H9 (cell line): Measurements from ENCODE around the gene MSI2. TPM values are rescaled to one million over a fixed set of nuclear protein-coding genes. Genes with fewer than 3 reads are reported as not detected.

Source experiments
- DNase-seq: peaks from one replicate; pipeline ENCODE4 v3.0.0-alpha.2; 2017
- H2AFZ ChIP-seq: one replicate; pipeline ENCODE4 v1.6.1; 2013; ENCODE audit warnings: mild to moderate bottlenecking, low read length, control low read depth, moderate library complexity
- H2AK5ac ChIP-seq: 2 replicates; pipeline ENCODE4 v1.6.1; 2013; ENCODE audit warnings: low read length, control low read depth, mixed read lengths; ENCODE audit not compliant: insufficient read length
- H2BK120ac ChIP-seq: one replicate; pipeline ENCODE4 v1.6.1; 2013; ENCODE audit warnings: low read depth, mild to moderate bottlenecking, low read length, control low read depth, inconsistent platforms; ENCODE audit not compliant: poor library complexity, severe bottlenecking
- H2BK12ac ChIP-seq: 2 replicates; pipeline ENCODE4 v1.6.1; 2013; ENCODE audit warnings: low read length, control low read depth, mixed read lengths, low read depth; ENCODE audit not compliant: insufficient read length
- H2BK15ac ChIP-seq: 2 replicates; pipeline ENCODE4 v1.6.1; 2013; ENCODE audit warnings: low read depth, low read length, control low read depth
- H2BK20ac ChIP-seq: one replicate; pipeline ENCODE4 v1.6.1; 2013; ENCODE audit warnings: low read depth, mild to moderate bottlenecking, low read length, control low read depth, inconsistent platforms; ENCODE audit not compliant: poor library complexity, severe bottlenecking
- H2BK5ac ChIP-seq: 2 replicates; pipeline ENCODE4 v1.6.1; 2013; ENCODE audit warnings: low read length, control low read depth, mixed read lengths; ENCODE audit not compliant: insufficient read length
- H3K14ac ChIP-seq: 2 replicates; pipeline ENCODE4 v1.6.1; 2013; ENCODE audit warnings: low read length, control low read depth; ENCODE audit not compliant: insufficient read depth
- H3K18ac ChIP-seq: 2 replicates; pipeline ENCODE4 v1.6.1; 2013; ENCODE audit warnings: low read depth, mild to moderate bottlenecking, mixed read lengths, low read length, control low read depth; ENCODE audit not compliant: insufficient read length
- H3K23ac ChIP-seq: 2 replicates; pipeline ENCODE4 v1.6.1; 2013; ENCODE audit warnings: low read length, control low read depth, mixed read lengths, low read depth; ENCODE audit not compliant: insufficient read length
- H3K23me2 ChIP-seq: 2 replicates; pipeline ENCODE4 v1.6.1; 2013; ENCODE audit warnings: low read depth, mild to moderate bottlenecking, mixed read lengths, low read length, control low read depth; ENCODE audit not compliant: insufficient read length, poor library complexity, severe bottlenecking
- H3K27ac ChIP-seq: 2 replicates; pipeline ENCODE4 v1.5.1; 2013; ENCODE audit warnings: low read length, control low read depth, mixed read lengths, low read depth; ENCODE audit not compliant: insufficient read length
- H3K27me3 ChIP-seq: 2 replicates; pipeline ENCODE4 v1.6.1; 2013; ENCODE audit warnings: low read length, control low read depth, inconsistent platforms; ENCODE audit not compliant: insufficient read depth
- H3K4ac ChIP-seq: 2 replicates; pipeline ENCODE4 v1.6.1; 2013; ENCODE audit warnings: low read depth, mild to moderate bottlenecking, control low read depth, inconsistent platforms, low read length, moderate library complexity
- H3K4me1 ChIP-seq: 2 replicates; pipeline ENCODE4 v1.6.1; 2013; ENCODE audit warnings: low read length, control low read depth, inconsistent platforms; ENCODE audit not compliant: insufficient read depth
- H3K4me2 ChIP-seq: 2 replicates; pipeline ENCODE4 v1.6.1; 2013; ENCODE audit warnings: low read length, control low read depth, mixed read lengths; ENCODE audit not compliant: insufficient read length, insufficient read depth
- H3K56ac ChIP-seq: 2 replicates; pipeline ENCODE4 v1.6.1; 2013; ENCODE audit warnings: low read depth, mild to moderate bottlenecking, mixed read lengths, low read length, control low read depth; ENCODE audit not compliant: insufficient read length
- H3K79me1 ChIP-seq: 2 replicates; pipeline ENCODE4 v1.6.1; 2013; ENCODE audit warnings: low read depth, mild to moderate bottlenecking, moderate library complexity, low read length, control low read depth, inconsistent platforms; ENCODE audit not compliant: insufficient read depth, poor library complexity, severe bottlenecking
- H3K79me2 ChIP-seq: 2 replicates; pipeline ENCODE4 v1.6.1; 2013; ENCODE audit warnings: low read length, control low read depth, inconsistent platforms; ENCODE audit not compliant: insufficient read depth
- H3K9ac ChIP-seq: 2 replicates; pipeline ENCODE4 v1.6.1; 2013; ENCODE audit warnings: low read length, control low read depth, mixed read lengths; ENCODE audit not compliant: insufficient read length; ENCODE audit errors: extremely low read depth
- H3K9me3 ChIP-seq: one replicate; pipeline ENCODE4 v1.6.1; 2013; ENCODE audit warnings: low read depth, low read length, inconsistent platforms; ENCODE audit not compliant: control insufficient read depth
- H3T11ph ChIP-seq: one replicate; pipeline ENCODE4 v1.6.1; 2013; ENCODE audit warnings: mild to moderate bottlenecking, low read length, control low read depth, inconsistent platforms
- H4K20me1 ChIP-seq: one replicate; pipeline ENCODE4 v1.6.1; 2013; ENCODE audit not compliant: control insufficient read depth, insufficient read length, insufficient read depth
- H4K5ac ChIP-seq: 2 replicates; pipeline ENCODE4 v1.6.1; 2013; ENCODE audit warnings: low read depth, mild to moderate bottlenecking, mixed read lengths, low read length, control low read depth; ENCODE audit not compliant: insufficient read length
- H4K8ac ChIP-seq: replicated peaks from 2 replicates; pipeline ENCODE4 v1.6.1; 2013; ENCODE audit warnings: low read length, control low read depth, mixed read lengths, low read depth; ENCODE audit not compliant: insufficient read length
- H4K91ac ChIP-seq: 2 replicates; pipeline ENCODE4 v1.6.1; 2013; ENCODE audit warnings: low read depth, mild to moderate bottlenecking, moderate library complexity, mixed read lengths, low read length, control low read depth; ENCODE audit not compliant: insufficient read length
- H3K27ac Mint-ChIP-seq, 3 experiments: 2 replicates in 2 of 3; 3 replicates in 1 of 3; pipeline ENCODE4 v1.8.0; 2020 to 2021; ENCODE audit warnings: mixed read lengths in 3 of 3, mild to moderate bottlenecking in 1 of 3, moderate library complexity in 1 of 3
- H3K27me3 Mint-ChIP-seq: 2 replicates; pipeline ENCODE4 v1.8.0; 2021; ENCODE audit warnings: low read depth, mild to moderate bottlenecking, moderate library complexity, mixed read lengths
- H3K36me3 Mint-ChIP-seq, 3 experiments: 2 replicates in 2 of 3; 3 replicates in 1 of 3; pipeline ENCODE4 v1.8.0; 2020 to 2021; ENCODE audit warnings: low read depth in 3 of 3, mixed read lengths in 3 of 3; ENCODE audit not compliant: insufficient read depth in 1 of 3
- H3K4me1 Mint-ChIP-seq, 2 experiments: 2 replicates each; pipeline ENCODE4 v1.8.0; 2020; ENCODE audit warnings: mixed read lengths in 2 of 2
- H3K4me3 Mint-ChIP-seq, 2 experiments: 2 replicates in 1 of 2; 3 replicates in 1 of 2; pipeline ENCODE4 v1.8.0; 2020 to 2021; ENCODE audit warnings: mild to moderate bottlenecking in 2 of 2, mixed read lengths in 2 of 2, moderate library complexity in 1 of 2
- H3K9me3 Mint-ChIP-seq, 2 experiments: 2 replicates in 1 of 2; 3 replicates in 1 of 2; pipeline ENCODE4 v1.8.0; 2020; ENCODE audit warnings: mild to moderate bottlenecking in 2 of 2, mixed read lengths in 2 of 2, moderate library complexity in 1 of 2
- WGBS: extraction: QIAGEN DNeasy Blood & Tissue Kit; methylation state at CpG from one replicate; pipeline ENCODE4 v1.1.7; 2013; ENCODE audit warnings: missing lambda C conversion rate, low lambda C conversion rate, mixed read lengths; ENCODE audit not compliant: insufficient read length; ENCODE audit errors: extremely low coverage; 5-methylcytosine and 5-hydroxymethylcytosine counted together
- total RNA-seq: library from RNA; stranded (reverse); gene quantifications from 2 replicates; pipeline ENCODE4 v1.2.1, GENCODE V29; 2021
- TF ChIP-seq, protein P1 (sequence below): fragments of 200-600 bp; sonication (generic); conservative IDR thresholded peaks from 3 replicates; pipeline ENCODE4 v1.8.0; 2021; ENCODE audit warnings: antibody characterized with exemption, mild to moderate bottlenecking

Gene MSI2
- total RNA-seq, 1 experiment from 2014 or later: 98.5 TPM

DNA sequence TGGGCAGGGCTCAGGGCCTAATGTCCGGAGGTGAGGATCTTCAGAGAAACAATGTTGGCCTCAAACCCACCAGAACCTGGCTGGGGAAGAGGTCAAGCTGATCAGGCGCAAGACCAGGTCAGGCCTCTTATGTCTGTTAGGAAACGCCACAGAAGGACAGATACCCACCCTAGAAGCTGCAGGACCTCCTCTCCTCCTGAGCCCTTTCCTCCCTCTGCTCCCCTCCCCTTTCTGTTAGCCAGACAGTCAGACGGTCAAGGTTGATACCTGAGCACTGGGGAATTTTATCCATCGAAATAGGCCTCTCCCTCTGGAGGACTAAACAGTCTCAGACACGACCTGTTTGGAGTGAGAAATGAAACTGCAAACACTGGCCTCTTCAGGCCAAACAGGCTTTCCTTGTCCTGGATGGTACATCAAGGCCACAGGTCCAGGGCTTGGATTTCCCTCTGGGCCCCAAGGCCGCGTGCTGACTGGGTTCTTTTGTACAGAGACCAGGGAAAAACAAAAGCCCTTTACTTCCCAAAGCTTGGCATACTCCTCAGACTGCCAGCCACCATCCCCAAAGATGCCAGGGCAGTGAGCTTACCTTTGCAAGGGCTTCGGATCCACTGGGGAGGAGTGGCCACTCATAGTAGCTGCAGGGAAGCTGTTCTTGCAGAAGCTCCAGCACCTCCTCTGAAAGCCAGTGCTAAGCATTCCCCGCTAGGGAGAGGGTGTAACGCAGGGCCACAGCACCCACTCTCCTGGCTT, 353.0 kb downstream of the MSI2 start:
- H3K27me3 Mint-ChIP-seq: no peaks in the 10 kb centered on the region; the same call in 1 of the 2 replicates
- H2AK5ac ChIP-seq: no peak overlapping the region
- H3K27ac Mint-ChIP-seq: peak overlapping the region in 2 of 3 experiments; percentile 62 to 94; a peak in 4 of 7 replicates
- H4K8ac ChIP-seq: no peak overlapping the region
- peaks cover 64 to 74% of the 10 kb centered on the region in 2 experiments for H3K4me1 Mint-ChIP-seq
- no peak overlapping the region for H3K56ac ChIP-seq
- no peaks in the 10 kb centered on the region for H3K9me3 Mint-ChIP-seq
- H2BK15ac ChIP-seq: no peak overlapping the region
- H3K4me2 ChIP-seq: no peak overlapping the region
- whole genome bisulfite sequencing: no CpG with 5 or more reads among the region's 11 CpGs
- H3K36me3 Mint-ChIP-seq: no peaks in the 10 kb centered on the region
- no peak overlapping the region for H3K23ac ChIP-seq
- no peak overlapping the region for H3K27ac ChIP-seq
- no peaks in the 10 kb centered on the region for H3K9me3 ChIP-seq
- H3K18ac ChIP-seq: peak overlapping the region; percentile 3
- no peak overlapping the region for H3K4me3 Mint-ChIP-seq
- H2BK12ac ChIP-seq: no peak overlapping the region
- H2BK120ac ChIP-seq: no peak overlapping the region
- no peak overlapping the region for H2AFZ ChIP-seq
- no peak overlapping the region for H4K5ac ChIP-seq
- H3K9ac ChIP-seq: no peak overlapping the region
- H2BK5ac ChIP-seq: no peak overlapping the region
- H3K14ac ChIP-seq: no peak overlapping the region
- H3T11ph ChIP-seq: no peak overlapping the region
- no peaks in the 10 kb centered on the region for H3K23me2 ChIP-seq
- H3K79me1 ChIP-seq: no peaks in the 10 kb centered on the region
- H3K4ac ChIP-seq: no peak overlapping the region
- H4K20me1 ChIP-seq: no peaks in the 10 kb centered on the region
- no peaks in the 10 kb centered on the region for H3K79me2 ChIP-seq
- H3K4me1 ChIP-seq: peaks cover 5% of the 10 kb centered on the region; the same call in 1 of the 2 replicates
- no peak for DNase-seq
- H3K27me3 ChIP-seq: no peaks in the 10 kb centered on the region
- H4K91ac ChIP-seq: no peak overlapping the region
- TF ChIP-seq, protein P1, sequence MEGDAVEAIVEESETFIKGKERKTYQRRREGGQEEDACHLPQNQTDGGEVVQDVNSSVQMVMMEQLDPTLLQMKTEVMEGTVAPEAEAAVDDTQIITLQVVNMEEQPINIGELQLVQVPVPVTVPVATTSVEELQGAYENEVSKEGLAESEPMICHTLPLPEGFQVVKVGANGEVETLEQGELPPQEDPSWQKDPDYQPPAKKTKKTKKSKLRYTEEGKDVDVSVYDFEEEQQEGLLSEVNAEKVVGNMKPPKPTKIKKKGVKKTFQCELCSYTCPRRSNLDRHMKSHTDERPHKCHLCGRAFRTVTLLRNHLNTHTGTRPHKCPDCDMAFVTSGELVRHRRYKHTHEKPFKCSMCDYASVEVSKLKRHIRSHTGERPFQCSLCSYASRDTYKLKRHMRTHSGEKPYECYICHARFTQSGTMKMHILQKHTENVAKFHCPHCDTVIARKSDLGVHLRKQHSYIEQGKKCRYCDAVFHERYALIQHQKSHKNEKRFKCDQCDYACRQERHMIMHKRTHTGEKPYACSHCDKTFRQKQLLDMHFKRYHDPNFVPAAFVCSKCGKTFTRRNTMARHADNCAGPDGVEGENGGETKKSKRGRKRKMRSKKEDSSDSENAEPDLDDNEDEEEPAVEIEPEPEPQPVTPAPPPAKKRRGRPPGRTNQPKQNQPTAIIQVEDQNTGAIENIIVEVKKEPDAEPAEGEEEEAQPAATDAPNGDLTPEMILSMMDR: no peak
- no peak overlapping the region for H2BK20ac ChIP-seq
